GM12878 (cell line): ENCODE results near the gene ADCY5.

ENCODE experiments used
- CBFB ChIP-seq: IDR thresholded peaks from 2 replicates; pipeline ENCODE4 v1.6.1; 2016; ENCODE audit warnings: antibody characterized with exemption, low read depth
- DPF2 ChIP-seq: fragments of 450-650 bp; IDR thresholded peaks from 2 replicates; pipeline ENCODE4 v1.6.1; 2017; ENCODE audit warnings: mild to moderate bottlenecking
- JUND ChIP-seq: IDR thresholded peaks from 2 replicates; pipeline ENCODE4 v1.6.1; 2012; ENCODE audit warnings: low read depth, mild to moderate bottlenecking, low read length, improper control_type of control experiment, moderate library complexity
- LARP7 ChIP-seq: fragments of 450-650 bp; IDR thresholded peaks from 2 replicates; pipeline ENCODE4 v1.6.1; 2017; ENCODE audit warnings: mild to moderate bottlenecking
- MYC ChIP-seq: IDR thresholded peaks from 2 replicates; pipeline ENCODE4 v1.6.1; 2011; ENCODE audit warnings: mild to moderate bottlenecking, low read length, moderate library complexity, inconsistent platforms; ENCODE audit not compliant: insufficient read depth, insufficient replicate concordance, insufficient read length, severe bottlenecking
- NFYA ChIP-seq: IDR thresholded peaks from 2 replicates; pipeline ENCODE4 v1.6.1; 2011; ENCODE audit warnings: low read depth, mild to moderate bottlenecking, low read length, improper control_type of control experiment, borderline replicate concordance
- RAD21 ChIP-seq: IDR thresholded peaks from 2 replicates; pipeline ENCODE4 v1.6.1; 2011; ENCODE audit warnings: mild to moderate bottlenecking, low read depth, low read length, moderate library complexity; ENCODE audit not compliant: insufficient read depth
- SUZ12 ChIP-seq: fragments of 200-600 bp; sonication (generic); IDR thresholded peaks from one replicate; pipeline ENCODE4 v1.6.1; 2018; ENCODE audit warnings: antibody characterized with exemption, mild to moderate bottlenecking; ENCODE audit not compliant: unreplicated experiment
- TCF12 ChIP-seq: IDR thresholded peaks from 2 replicates; pipeline ENCODE4 v1.6.1; 2011; ENCODE audit warnings: low read depth, mild to moderate bottlenecking, low read length
- ZNF274 ChIP-seq: IDR thresholded peaks from one replicate; pipeline ENCODE4 v1.8.0; 2011; ENCODE audit not compliant: insufficient read length, insufficient read depth
- TF ChIP-seq, protein P1 (sequence below): IDR thresholded peaks from 2 replicates; pipeline ENCODE4 v1.6.1; 2011; ENCODE audit warnings: low read depth, low read length, improper control_type of control experiment, borderline replicate concordance
- TF ChIP-seq, protein P2 (sequence below), 3 experiments: IDR thresholded peaks in 2 of 3; conservative IDR thresholded peaks in 1 of 3; 2 replicates each; pipeline ENCODE4 v1.5.1; 2011; ENCODE audit warnings: low read depth in 3 of 3, low read length in 3 of 3, mild to moderate bottlenecking in 3 of 3, control low read depth in 2 of 3, moderate library complexity in 2 of 3, inconsistent platforms in 1 of 3, mixed read lengths in 1 of 3; ENCODE audit not compliant: control insufficient read depth in 2 of 3, insufficient read depth in 1 of 3; ENCODE audit errors: extremely low read depth in 1 of 3

DNA sequence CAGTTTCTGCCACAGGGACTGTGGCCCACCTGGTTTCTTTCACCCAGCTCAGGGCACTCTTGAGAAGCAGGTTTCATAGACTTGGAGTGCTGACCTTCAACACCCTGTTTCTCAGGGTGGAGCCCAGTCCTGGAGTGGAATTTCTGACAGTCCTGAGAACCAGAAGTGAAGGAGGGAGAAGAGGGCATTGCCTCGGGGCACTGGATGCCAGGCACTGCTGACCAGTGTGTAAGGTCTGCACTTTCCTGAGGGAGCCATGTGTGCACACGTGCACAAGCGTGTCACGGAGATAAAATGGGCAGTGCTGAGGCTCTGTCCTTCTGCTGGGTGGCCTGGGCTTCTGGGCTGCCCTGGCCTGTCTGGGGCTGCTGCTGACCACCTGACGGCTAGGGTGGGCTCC is 128.7 kb downstream of the ADCY5 start:
- TF ChIP-seq SUZ12 (no peak), DPF2 (no peak), CBFB (no peak), TCF12 (no peak), MYC (no peak), LARP7 (no peak), ZNF274 (no peak), NFYA (no peak), JUND (no peak), RAD21 (no peak)
- TF ChIP-seq, protein P1, sequence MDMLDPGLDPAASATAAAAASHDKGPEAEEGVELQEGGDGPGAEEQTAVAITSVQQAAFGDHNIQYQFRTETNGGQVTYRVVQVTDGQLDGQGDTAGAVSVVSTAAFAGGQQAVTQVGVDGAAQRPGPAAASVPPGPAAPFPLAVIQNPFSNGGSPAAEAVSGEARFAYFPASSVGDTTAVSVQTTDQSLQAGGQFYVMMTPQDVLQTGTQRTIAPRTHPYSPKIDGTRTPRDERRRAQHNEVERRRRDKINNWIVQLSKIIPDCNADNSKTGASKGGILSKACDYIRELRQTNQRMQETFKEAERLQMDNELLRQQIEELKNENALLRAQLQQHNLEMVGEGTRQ: no peak
- TF ChIP-seq, protein P2, sequence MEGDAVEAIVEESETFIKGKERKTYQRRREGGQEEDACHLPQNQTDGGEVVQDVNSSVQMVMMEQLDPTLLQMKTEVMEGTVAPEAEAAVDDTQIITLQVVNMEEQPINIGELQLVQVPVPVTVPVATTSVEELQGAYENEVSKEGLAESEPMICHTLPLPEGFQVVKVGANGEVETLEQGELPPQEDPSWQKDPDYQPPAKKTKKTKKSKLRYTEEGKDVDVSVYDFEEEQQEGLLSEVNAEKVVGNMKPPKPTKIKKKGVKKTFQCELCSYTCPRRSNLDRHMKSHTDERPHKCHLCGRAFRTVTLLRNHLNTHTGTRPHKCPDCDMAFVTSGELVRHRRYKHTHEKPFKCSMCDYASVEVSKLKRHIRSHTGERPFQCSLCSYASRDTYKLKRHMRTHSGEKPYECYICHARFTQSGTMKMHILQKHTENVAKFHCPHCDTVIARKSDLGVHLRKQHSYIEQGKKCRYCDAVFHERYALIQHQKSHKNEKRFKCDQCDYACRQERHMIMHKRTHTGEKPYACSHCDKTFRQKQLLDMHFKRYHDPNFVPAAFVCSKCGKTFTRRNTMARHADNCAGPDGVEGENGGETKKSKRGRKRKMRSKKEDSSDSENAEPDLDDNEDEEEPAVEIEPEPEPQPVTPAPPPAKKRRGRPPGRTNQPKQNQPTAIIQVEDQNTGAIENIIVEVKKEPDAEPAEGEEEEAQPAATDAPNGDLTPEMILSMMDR (IDR thresholded peaks at IDR 0.05 in 2 of 3, conservative IDR thresholded peaks at IDR 0.05 in 1 of 3; ENCODE audit: control insufficient read depth in 2 of 3, extremely low read depth in 1 of 3, insufficient read depth in 1 of 3, low read depth in 3 of 3, low read length in 3 of 3): no peak
